Activated CD4-positive, alpha-beta T cell treated with anti-CD3 and anti-CD28 coated beads, Interleukin-2, Interleukin-6, amounts not matched to agents 100 ng/mL and 50 ng/mL, durations not matched to agents 16 hours and 8 hours (primary cell): ENCODE data around the gene CDR2L.
"Not testable (repeated sequence)": the region's sequence is repeated elsewhere in the genome, so short reads cannot be mapped to it uniquely, and the experiment has no call there.

Experiments
- DNase-seq: peaks from one replicate; pipeline ENCODE4 v3.0.0-alpha.2; 2020

CDR2L gene

DNA sequence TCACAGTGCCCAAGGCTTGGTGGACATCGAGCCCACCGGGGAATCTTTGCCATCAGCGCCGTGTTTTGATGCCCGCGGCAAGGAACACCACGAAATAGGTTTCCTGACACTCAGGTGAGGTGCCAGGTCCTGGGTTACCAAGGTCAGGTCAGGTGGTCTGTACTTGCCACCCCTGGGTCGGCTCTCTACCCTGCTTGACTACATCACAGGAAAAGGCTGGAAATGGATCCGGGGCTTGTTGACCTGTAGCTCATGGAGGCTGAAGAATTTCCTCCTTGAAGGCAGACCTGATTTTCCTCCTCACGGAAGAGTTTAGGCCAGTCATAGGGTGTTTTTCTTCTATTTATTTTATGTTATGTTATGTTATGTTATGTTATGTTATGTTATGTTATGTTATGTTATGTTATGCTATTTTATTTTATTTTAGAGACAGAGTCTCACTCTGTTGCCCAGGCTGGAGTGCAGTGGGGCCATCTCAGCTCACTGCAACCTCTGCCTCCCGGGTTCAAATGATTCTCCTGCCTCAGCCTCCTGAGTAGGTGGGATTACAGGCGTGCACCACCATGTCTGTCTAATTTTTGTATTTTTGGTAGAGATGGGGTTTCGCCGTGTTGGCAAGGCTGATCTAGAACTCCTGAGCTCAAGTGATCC is 4.6 kb upstream of the CDR2L start:
- DNase-seq = not testable (repeated sequence)

DNA sequence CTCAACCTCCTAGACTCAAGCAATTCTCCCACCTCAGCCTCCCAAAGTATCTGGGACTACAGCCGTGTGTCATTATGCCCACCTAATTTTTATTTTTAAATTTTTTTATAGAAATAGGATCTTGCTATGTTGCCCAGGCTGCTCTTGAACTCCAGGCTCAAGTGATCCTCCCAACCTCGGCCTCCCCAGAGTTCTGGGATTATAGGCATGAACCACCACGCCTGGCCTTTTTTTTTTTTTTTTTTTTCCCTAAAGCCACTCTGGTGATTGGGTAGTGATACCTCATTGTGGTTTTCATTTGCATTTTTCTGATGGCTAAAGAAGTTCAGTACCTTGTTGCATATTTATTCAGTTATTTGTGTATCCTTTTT is 1.2 kb upstream of the CDR2L start:
- DNase-seq = no peak

DNA sequence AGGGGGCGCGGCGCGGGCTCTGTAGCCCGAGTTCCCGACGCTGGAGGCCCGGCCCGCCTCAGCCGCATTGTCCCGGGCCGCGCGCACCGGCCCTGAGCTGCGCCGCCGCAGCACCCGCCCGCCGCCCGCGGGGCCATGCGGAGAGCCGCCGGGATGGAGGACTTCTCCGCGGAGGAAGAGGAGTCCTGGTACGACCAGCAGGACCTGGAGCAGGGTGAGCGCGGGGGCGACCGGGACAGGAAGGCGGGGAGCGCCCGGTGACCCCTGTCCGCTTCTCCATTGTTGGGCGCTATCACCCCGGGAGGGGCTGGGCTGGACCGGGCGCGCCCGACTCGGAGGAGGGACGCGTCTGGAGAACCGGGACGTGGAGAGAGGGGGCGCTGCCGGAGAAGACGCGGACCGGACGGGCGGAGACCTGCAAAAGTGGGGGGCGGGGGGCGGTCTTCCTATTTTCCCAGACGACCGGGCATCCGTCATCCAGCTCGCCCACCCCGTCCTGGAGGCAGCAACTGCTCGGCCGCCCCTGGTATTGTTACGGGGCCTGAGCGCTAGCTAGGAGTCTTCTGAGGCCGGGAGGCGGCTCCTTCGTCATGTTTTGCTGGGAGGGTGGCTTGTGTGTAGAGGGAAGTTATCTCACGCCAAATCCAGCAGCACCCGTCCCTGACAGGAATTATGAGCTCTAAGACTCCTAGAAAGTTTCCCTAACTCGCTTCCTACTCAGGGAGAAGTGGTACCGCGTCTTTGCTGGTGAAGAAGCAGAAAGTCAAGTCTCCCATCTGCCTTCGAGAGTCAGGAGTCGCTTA is 678 bp downstream of the CDR2L start:
- no peak for DNase-seq

DNA sequence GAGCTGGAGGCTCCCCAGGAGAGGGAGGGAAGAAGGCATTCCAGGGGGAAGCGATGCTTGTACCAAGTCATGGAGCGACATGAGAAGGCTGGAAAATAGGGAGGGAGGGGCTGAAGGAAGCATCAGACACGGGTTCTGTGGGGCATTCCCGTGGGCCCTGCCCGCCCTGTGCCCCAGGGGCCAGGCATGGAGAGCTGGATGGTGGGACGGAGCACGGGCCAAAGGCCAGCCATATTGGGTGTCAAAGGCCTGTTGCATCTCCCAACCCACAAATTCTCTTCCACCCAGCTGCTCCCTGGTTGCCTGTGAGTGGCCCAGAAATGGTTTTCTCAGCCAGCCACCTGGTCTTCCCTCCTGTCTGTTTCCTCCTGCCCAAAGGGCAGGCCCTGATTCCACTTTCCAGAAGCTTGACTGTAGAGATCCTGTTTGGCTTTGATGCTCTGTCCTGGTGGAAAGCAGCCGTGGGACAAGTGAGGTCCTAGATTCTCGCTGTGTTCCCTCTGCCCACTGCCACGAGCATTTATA is 3.2 kb downstream of the CDR2L start:
- no peak for DNase-seq

DNA sequence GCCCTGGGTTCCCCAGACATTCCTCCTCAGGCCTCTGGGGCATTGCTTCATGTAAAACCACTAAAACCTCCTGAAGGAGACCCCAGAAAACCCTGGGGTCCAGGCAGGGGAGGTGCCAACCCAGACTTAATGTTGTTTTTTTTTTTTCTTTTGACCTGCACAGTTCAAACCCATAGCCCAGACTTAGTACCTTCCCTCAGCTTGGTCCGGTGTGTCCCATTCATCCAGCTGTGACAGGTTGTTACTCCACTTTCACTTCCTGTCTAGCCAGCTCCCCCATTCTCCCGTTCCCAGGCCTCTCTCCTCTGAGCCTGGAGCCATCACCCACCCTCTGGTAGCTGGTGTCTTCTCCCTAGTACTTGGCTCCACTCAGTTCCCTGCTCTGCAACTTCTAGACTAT is 4.8 kb downstream of the CDR2L start:
- DNase-seq = no peak

DNA sequence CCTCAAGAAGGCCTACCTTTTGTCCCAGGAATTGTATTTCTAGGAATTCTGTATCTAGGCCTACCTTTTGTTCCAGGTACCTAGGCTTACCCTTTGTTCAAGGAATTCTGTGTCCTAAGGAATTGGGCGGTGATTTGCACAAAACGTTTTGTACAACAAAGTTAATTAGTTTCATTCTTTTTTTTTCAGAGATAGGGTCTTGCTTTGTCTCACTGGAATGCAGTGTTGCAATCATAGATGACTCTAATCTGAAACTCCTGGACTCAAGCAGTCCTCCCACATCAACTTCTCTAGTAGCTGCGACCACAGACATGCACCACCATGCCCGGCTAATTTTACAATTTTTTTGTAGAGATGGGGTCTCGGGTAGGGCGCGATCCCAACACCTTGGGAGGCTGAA is 7.0 kb downstream of the CDR2L start:
- no peak for DNase-seq

DNA sequence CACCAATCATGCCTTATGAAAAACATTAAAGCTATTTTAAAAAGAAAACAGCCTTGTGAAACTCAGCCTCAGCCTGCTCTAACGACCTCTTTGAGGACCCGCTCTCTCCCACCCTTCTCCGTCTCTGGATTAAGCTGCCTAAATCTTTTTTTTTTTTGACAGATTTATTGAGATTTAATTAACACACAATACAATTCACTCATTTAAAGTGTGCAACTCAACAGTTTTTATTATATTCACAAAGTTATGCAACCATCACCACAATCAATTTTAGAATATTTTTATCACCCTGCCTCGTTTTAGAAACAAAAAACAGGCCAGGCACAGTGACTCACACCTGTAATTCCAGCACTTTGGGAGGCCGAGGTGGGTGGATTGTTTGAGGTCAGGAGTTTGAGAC is 8.4 kb downstream of the CDR2L start:
- DNase-seq = no peak

DNA sequence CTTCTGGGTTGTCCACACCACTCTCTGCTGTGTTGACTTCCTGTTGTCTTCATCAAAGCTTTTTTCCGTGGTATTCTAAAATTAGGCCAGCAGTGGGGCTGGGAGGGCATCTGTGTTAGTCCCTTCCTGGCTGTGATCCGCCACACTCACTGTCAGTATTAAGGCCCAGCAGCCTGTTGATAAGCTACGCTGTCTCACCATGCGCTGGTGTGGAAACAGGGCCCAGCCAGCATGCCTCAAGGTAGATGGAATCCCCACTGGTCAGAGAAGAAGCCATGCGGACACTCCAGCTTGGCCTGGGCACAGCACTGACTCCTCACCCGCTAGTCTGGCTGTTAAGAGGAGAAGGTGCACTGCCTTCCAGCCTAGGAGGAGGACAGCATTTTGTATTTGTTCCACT is 11.4 kb downstream of the CDR2L start:
- no peak for DNase-seq

DNA sequence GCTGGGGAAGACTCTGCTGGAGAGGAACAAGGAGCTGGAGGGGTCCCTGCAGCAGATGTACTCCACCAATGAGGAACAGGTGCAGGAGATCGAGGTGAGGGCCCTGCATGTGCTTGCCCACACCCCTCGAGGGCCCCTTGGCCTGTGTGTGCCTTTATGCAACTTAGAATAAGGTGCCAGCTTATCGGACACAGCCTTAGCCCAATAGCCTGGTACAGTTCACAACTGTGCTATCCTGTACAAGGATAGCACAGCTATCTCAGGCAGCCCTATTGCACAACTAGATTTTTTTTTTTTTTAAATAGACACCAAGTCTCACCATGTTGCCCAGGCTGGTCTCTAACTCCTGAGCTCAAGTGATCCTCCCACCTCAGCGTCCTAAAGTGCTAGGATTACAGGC is 12.1 kb downstream of the CDR2L start:
- DNase-seq = no peak

DNA sequence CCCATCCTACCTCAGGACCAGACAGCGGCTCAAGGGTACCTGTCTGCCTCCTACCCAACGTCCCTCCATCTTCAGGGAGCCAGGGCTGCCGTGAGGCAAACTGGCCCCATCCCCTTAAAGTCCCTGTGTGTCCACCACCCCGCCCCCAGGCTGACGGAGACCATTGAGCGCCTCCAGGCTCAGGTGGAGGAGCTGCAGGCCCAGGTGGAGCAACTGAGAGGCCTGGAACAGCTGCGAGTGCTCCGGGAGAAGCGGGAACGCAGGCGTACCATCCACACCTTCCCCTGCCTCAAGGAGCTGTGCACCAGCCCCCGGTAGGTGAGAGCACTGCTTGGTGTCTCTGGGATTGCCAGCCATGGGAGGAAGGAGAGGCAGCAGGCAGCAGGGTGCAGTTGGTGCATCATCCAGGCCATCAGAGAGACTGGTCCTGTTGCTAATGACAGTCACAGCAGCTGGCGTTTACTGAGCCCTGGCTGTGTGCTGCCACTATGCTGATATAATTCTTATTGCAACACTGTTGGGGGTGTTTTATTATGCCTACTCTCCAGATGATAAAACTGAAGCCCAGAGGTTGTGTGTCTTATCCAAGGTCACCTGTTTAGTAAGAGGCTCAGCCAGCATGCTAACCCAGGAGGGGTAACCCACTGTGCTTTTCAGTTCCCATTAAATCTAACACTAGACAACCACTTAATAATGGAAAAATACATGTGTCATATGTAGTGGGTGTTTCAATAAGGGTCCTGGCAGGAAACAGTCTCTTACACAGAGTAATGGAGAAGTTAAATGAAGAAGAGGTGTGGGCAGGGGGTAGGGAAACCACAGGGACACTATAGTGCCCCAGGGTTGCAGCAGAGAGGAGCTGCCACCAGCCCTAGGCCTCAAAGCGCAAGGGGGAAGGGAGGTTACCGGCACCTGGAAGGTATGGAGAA is 14.7 kb downstream of the CDR2L start:
- no peak for DNase-seq

DNA sequence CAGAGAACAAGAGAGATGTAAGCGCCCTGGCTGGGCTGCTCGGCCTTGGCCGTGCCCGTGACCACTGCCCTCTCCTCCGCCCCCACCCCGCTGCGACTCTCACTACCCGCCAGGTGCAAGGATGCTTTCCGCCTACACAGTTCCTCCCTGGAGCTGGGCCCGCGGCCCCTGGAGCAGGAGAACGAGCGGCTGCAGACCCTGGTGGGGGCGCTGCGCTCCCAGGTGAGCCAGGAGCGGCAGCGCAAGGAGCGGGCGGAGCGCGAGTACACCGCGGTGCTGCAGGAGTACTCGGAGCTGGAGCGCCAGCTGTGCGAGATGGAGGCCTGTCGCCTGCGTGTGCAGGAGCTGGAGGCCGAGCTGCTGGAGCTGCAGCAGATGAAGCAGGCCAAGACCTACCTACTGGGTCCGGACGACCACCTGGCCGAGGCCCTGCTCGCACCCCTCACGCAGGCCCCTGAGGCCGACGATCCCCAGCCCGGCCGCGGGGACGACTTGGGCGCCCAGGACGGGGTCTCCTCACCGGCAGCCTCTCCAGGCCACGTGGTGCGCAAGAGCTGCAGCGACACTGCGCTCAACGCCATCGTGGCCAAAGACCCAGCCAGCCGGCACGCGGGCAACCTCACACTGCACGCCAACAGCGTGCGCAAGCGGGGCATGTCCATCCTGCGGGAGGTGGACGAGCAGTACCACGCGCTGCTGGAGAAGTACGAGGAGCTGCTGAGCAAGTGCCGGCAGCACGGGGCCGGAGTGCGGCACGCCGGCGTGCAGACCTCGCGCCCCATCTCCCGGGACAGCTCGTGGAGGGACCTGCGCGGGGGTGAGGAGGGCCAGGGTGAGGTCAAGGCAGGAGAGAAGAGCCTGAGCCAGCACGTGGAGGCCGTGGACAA is 15.9 kb downstream of the CDR2L start:
- DNase-seq = no peak

DNA sequence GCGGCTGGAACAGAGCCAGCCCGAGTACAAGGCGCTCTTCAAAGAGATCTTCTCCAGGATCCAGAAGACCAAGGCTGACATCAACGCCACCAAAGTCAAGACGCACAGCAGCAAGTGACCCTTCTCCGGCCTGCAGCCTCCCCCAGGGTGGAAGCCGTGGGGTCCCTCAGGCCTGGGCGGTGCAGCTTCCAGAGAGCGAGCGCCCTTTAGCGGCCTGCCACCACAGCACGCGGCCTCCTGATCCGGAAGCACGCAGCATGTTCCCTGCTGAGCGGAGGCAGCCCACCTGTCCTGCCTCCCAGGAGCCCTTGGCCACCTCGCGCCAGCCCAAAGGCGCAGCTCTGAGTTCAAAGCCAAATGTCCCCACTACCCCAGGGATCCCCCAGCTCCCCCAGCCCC is 16.5 kb downstream of the CDR2L start:
- no peak for DNase-seq

DNA sequence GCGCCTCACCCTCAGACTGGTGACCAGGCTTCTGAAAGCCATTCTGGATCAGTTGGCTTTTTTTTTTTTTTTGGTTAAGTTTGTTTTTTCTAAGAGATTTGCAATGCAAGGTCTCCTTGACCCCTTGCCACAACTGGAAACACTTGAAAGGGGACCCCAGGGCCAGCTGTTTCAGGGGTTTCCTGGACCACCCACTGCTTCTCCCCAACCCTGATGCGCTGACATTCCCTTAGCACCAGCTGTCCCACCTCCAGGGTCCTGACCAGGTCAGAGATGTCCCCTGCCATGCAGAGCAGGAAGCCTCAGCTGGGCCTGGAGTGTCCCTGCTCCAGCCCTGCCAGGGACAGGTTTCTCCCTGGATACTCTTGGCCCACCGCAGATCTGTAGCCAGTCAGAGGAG is 16.9 kb downstream of the CDR2L start:
- DNase-seq = no peak

DNA sequence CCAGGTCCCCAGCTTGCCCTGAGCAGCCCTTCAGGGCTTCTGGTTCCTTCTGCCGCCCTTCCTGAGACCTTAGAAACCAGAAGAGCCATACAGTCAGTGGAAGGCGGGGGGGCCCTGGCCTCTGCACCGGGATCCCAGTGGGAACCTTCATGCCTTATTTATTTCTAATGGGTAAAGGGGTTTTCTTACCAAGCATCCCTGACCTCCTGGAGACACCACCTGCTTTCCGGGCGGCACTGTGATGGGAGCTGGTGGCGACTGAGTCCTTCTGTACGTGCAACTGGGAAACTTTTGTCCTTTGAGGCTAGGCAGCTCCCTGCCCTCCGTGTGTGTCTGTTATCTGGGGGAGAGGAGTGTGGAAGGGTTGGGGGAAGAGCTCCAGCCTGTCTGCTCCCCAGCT is 17.9 kb downstream of the CDR2L start:
- DNase-seq = no peak

DNA sequence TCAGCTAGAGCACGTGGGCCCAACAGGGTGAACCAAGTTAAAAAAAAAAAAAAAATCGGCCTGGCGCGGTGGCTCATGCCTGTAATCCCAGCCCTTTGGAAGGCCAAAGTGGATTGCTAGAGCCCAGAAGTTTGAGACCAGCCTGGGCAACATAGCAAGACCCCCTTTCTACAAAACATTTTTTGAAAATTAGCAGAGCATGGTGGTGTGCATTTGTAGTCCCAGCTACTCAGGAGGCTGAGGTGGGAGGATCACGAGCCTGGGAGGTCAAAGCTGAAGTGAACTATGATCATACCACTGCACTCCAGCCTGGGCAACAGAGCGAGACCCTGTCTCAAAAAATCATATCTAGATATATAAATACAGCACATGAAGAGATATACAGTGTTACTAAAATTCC is 18.7 kb downstream of the CDR2L start:
- not testable (repeated sequence) for DNase-seq

DNA sequence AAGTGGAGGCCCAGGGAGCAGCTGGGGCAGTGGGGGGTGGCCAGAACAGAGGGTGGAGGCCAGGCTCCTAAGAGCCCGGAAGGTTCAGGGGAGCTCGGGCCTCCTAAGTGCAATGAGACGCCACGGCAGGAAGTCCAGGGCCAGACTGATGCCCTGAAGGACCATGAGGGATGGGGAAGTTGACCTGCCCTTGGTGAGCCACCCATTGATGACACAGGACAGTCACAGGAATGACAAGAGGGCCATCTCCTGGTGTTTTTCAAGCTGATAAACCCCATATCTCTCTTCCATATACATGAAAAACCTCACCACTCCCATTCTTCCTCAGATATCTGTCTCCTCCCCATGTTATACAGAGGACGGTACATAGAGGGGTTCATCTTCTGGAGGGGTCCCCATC is 19.2 kb downstream of the CDR2L start:
- no peak for DNase-seq

DNA sequence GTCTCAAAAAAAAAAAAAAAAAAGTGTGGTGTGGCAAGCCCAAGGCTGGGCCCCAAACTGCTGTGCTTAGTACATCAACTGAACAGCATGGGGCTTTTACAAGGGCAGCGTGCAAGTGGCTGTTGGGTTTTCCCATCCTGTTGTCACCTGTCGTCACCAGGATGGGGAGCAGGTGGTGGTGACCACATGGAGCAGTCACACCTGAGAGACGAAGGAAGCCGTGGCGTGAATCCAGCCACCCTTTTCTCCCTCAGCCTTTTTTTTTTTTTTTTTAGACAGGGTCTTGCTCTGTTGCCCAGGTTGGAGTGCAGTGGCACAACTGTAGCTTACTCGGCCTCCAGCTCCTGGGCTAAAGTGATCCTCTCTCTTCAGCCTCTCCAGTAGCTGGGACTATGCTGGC is 20.9 kb downstream of the CDR2L start:
- DNase-seq = no peak

DNA sequence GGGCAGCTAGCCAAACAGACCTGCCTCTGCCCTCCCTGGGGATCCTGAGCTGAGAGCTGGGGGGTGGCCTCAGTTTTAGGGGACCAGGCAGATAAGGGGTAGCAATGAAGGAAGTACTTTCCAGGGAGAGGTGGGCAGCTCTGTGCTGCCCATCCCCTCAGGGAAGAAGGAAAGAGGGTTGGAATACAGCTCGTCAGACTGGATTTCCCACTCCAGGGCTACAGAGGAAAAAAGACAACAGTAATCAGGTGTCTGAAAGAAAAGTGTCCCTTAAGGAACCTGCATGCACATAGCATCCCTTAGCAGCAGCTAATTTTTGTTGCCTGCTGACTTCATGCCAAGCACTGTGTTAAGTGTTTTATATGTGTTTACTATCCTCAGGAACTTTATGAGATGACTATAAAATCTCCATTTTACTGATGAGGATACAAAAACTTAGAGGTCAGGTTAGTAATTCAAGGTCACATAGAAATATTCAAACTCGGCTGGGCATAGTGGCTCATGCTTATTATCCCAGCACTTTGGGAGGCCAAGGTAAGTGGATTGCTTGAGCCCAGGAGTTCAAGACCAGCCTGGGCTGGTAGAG is 21.8 kb downstream of the CDR2L start:
- no peak for DNase-seq

DNA sequence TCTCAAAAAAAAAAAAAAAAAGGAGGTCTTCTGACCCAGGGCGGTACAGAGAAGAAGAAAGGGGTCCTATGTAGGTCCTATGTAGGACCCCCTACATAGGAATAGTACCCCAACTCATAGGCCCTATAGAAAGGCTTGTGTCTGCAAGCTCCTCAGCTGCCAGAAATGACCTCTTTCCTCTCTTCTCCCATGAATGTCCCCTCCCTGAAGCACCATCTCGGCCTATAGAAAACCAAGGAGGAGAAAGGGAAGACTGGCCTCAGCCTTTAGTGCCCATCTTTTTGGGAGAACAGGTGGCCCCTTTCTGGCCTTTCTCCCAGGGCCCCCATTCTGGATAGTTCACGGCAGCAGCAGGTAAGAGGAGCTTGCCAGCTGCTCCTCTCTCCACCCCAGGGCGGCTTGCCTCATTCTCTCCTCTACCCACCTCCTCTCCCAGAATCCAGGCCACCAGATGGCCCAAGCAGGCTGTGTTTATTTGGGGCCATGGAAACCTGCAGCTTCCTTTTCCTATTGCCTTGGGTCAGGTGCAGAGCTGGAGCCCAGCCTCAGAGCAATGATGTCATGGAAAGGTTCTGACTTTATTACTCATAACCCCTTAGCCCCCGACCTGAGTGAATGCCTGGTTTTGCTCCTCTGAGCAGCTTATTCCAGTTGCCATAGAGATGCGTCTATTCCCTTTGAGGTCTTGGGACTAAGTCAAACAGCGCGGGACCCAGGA is 23.4 kb downstream of the CDR2L start:
- no peak for DNase-seq

DNA sequence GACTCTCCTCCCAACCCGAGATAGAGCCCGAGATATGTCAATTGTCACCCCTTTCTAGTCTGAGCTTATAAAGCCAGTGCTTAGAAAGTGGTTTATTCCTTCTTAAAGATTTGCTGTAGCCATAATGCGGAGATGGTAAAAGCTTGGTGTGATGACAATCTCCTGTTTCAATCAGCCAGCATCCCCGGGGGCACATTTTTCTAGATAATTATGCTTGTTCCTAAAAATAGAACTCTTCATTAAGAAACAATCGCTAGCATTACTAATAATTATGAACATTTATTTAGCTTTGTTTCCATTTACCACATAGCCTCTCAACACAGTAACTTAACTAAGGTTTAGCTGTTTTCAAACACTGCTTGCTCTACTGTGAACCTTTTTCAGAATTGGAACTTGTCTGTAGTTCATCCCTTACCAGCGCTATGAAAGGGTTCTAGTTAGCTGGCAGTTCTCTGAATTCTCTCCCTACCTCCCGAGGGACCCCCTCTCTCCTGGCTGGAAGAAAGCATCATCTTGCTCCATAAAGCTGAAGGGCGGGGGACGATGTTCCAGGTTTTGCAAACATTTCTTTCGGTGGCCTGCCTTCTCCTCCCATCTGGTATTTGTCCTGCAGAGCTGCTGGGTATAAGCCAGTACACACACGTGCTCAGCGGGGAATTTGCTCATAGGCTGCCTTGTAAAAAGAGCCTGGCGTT is 24.1 kb downstream of the CDR2L start:
- DNase-seq = no peak

DNA sequence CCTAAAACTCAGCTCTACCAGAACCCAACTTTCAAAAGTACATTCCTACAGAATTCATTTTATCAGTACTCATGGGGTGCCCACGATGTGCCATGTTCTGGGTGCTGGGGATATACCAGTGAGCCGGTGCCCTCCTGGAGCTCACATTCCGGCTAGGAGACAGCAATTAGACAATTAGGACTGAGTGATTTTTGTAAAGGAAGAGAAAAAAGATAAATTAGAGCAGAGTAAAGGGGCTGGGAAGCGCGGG is 24.6 kb downstream of the CDR2L start:
- DNase-seq = no peak
